Right hindlimb (tissue), 1 donor: ENCODE measurements around the gene PRKCE.
A peak's percentile ranks its signal among the peaks of the same experiment; 100 is the strongest.

Experiments
- DNase-seq: peaks from one replicate; pipeline ENCODE4 v3.0.0-alpha.2; 2018

The PRKCE gene

DNA sequence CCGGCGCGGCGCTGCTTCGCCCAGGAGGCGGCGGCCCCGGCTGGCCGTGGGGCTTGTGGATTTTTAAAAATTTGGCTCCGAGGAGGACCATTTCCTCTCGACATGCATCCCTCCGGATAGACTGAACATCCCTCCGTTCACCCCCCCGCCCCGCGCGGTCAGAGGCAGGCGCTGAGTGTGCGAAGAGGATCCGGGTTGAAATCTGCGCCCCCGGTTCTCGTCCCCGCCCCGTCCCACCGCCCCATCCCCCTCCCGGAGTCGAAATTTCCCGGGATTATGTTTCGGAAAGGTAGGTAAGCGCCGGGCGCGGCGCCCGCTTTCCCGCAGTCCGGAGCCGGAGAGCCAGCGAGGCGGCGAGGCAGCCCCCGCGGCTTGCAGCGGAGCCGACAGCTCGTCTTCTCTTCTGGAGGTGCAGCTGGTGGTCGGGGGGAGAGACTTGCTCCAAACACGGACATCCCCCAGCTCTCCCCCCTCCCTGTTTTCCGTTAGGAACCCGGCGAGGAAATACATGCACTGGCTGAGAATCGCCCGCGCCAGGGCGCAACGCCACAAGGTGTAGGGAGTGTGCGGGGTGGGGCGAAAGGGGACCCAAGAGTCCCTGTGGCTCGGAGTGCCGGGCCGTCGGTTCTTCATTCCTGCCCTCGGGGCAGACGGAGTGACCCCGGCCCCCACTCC lies at the start of gene PRKCE:
Gene PRKCE, plus strand, starts transcription at position 261 of the 675 bp plus-strand sequence.
- DNase-seq, result peak; percentile 85

- no peak for DNase-seq
These were observed 48.9 kb upstream of the PRKCE start for GRCh38 chr2:45602624-45603023.

GRCh38 chr2:45605116-45605515 lies 46.4 kb upstream of the PRKCE start:
- no peak for DNase-seq

GRCh38 chr2:45606796-45607195 lies 44.7 kb upstream of the PRKCE start:
- DNase-seq, result no peak

GRCh38 chr2:45607701-45608100 lies 43.8 kb upstream of the PRKCE start:
- DNase-seq, result no peak

GRCh38 chr2:45610281-45611019 lies 41.0 kb upstream of the PRKCE start:
- DNase-seq, result peak; percentile 75

DNA sequence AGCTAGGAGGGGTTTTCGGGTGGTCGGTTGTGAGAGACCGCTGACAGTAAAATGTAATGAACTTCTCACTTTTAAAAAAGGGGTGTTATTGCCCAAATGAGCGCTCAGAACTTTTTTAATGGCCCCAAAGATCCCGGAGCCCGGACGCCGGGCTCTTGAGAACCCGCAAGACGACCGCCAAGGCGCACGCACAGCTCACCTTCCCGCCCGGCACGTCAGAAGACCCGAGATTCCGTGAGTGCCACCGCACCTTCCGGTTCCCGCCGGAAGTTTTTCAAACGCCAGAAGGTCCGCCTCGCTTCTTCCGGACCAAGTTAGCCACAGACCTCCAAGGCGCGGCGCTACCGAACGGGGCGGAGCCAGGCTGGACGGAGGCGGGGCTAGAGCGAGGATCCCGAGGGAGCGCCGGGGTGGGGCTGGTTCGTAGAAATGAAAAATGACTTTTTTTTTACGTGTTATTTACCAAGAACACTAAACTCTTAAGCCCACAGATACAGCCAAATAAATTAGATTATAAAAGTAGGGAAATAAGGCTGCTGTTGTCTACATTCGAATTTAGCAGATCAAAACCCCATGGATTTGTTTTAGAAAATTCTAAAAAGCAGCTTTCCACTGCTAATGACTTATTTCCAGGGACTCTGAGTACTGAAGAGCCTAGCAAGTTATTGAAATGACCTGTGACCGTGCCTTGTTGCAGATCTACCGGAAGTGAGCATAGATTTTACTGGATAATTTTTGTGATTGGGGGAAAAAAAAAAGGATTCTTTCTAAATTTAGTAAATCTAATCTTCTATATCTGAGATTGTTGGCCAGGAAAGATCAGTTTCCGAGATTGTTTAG lies 40.2 kb upstream of the PRKCE start, which contains the start of gene SRBD1:
Gene SRBD1, minus strand, starts transcription at position 248 of the 840 bp plus-strand sequence. CDS start 5,826 bp downstream, outside the sequence.
- peak; percentile 94 for DNase-seq

- no peak for DNase-seq
These were observed 39.2 kb upstream of the PRKCE start for GRCh38 chr2:45612285-45612684.

DNA sequence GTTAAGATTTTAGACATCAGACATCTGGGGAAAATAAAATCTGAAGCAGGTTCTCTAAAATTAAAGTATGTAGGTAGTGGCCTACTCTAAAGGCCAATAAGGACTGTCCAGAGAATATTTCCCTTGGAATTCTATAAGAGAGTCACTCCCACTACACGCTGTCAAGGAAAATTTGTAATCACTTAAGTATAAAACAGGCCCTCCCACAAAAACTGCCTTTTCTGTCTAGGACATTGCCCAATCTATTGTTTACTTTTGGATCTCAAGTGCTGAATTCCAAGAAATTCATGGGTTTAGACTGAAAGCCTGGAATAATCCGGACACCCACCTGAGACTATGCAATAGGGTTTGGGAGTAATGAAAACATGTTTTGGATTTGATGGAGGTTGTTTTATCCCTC lies 38.7 kb upstream of the PRKCE start:
- no peak for DNase-seq

GRCh38 chr2:45614330-45614729 lies 37.1 kb upstream of the PRKCE start:
- DNase-seq, result no peak

DNA sequence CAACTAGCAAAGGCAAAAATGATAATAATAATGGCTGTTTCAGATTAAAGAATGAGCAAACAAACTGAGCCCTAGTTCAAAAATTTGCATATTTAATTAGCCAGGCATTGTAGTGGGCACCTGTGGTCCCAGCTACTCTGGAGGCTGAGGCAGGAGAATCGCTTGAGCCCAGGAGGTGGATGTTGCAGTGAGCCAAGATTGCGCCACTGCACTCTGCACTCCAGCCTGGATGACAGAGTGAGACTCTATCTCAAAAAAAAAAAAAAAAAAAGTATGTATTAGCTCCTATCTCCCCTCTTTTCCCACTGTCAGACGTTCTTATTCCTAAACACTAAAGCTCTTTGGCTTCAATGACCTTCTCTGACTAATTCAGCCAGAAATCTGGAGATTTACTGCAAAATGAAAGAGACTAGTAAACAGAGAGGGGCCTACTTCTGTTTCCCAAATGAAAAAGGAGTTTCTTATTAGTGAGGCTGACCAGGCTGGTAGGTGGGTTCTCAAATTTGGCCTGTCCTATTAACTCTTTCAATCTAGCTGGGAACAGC lies 36.5 kb upstream of the PRKCE start:
- no peak for DNase-seq

DNA sequence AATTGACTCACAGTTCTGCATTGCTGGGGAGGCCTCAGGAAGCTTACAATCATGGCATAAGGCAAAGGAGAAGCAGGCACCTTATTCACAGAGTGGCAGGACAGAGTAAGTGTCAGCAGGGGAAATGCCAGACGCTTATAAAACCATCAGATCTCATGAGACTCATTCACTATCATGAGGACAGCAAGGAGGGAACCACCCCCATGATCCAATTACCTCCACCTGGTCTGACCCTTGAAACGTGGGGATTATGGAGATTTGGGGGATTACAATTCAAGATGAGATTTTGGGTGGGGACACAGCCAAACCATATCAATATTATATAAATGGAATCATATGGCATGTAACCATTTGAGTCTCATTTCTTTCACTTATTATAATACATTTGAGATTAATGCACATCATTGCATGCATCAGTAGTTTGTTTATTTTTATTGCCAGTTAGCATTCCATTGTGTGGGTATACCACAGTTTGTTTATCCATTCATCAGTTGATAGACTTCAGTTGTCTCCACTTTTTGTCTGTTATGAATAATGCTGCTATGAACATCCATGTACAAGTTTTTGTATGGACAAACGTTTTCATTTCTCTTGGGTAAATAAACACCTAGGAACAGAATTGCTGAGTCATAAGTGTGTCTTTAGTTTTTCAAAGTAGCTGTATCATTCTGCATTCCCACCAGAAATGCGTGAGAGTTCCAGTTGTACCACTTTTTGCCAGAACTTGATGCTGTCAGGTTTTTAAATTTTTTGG lies 34.6 kb upstream of the PRKCE start:
- no peak for DNase-seq

DNA sequence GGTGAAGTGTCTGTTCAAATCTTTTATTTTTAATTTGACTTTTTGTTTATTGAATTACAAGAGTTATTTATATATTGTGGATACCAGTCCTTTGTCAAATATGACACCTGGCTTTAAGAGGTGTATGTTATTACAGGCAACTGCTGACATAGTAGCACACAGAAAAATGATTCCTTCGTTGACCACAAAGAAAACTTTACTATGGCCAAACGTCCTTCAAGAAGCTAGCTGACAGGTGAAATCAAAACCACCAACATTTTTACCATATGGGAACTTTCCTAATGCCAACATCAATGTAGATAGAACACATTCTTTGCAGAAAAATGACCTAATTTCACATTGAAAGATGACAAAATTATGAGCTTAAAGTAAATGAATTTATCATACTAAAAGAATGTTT lies 34.0 kb upstream of the PRKCE start:
- no peak for DNase-seq

DNA sequence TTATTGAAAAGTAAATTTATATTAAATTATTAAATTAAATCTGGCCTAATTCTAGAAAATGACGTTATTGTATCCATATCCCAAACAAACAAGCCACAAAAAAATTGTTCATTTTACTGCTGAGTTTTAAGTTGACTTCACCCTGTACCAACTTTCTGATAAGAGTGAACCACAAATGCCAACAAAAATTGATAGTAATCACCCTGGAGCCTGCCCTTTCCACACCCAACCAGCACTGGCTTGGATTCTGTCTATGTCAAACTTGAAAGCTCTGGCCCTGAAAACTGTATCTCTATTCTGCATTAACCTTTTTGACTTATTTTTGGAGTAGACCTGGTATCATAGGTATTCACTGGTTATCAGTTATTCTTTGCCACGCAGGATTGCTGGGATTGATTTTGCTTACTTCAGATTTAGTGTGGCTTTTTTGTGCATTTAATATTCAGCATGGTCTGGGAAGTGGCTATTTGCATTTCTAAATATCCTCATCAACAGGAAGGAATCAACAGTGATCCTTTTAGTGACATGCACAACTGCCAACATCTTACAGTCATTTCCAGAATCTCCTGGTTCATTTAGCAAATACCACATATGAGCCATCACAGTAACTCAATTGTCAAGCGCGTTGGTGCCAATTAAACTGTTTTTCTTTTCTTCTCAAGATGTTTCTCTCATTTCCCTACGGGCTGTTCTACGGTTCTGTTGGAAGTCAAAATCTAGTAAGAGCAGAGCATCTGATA lies 29.0 kb upstream of the PRKCE start:
- no peak for DNase-seq

- DNase-seq, result no peak
These were observed 28.4 kb upstream of the PRKCE start for GRCh38 chr2:45623098-45623497.

- DNase-seq, result no peak
These were observed 25.7 kb upstream of the PRKCE start for GRCh38 chr2:45625824-45626223.

GRCh38 chr2:45626387-45627221 lies 24.9 kb upstream of the PRKCE start:
- no peak for DNase-seq

DNA sequence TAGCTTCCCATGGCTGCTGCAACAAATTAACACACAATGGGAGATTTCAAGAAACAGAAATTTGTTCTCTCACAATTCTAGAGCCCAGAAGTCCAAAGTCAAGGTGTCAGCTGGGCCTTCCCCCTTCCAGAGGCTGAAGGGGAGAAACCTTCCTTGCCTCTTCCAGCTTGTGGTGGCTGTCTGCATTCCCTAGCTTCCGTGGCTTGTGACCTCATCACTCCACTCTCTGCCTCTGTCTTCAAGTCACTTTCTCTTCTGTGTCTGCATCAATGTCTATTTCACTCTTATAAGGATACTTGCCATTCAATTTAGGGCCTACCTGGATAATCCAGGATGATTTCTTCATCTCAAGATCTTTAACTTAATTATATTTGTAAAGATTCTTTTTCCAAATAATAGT lies 23.6 kb upstream of the PRKCE start:
- DNase-seq, result no peak

GRCh38 chr2:45629971-45630370 lies 21.5 kb upstream of the PRKCE start:
- DNase-seq, result no peak

GRCh38 chr2:45631319-45631718 lies 20.2 kb upstream of the PRKCE start:
- no peak for DNase-seq

DNA sequence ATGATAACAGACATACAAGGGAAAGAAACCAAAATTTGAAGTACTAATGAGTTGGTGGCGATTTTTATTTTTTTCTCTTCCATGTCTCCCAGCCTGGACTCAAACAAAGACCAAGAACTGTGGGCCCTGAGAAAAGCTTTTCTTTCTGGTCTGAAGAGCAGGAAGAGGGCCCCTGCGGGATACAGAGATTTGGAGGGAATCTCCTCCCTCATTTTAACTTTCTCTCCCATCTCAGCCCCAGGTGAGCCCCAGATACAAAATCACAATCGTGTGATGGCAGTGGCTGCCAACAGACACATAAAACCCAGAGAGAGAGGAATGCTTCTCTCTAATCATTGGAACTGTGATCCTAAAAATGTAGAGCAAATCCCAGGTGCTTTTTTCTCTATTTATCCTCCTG lies 19.5 kb upstream of the PRKCE start:
- no peak for DNase-seq
